Stomach (tissue), 9 donors: ENCODE measurements around the gene DAPK2. TPM values are rescaled to one million over a fixed set of nuclear protein-coding genes. Genes with fewer than 3 reads are reported as not detected.

ENCODE experiments used
- DNase-seq, 2 donors: peaks; one replicate each; pipeline versions ENCODE4 v3.0.0 to v3.0.0-alpha.2; 2013 to 2019
- H3K27ac ChIP-seq, 5 donors: fragments of 200-600 bp in 4 of 5; sonication (generic) in 4 of 5; one replicate each; pipeline ENCODE4 v1.5.1; 2013 to 2019; ENCODE audit warnings: mild to moderate bottlenecking in 1 of 5, moderate library complexity in 1 of 5
- H3K27me3 ChIP-seq, 3 donors: fragments of 200-600 bp; sonication (generic); one replicate each; pipeline ENCODE4 v1.5.1; 2017 to 2019; ENCODE audit warnings: mixed run types in 1 of 3
- H3K36me3 ChIP-seq, 4 donors: fragments of 200-600 bp; sonication (generic); 1 replicate in 3 of 4; 2 replicates in 1 of 4; pipeline ENCODE4 v1.5.1; 2016 to 2019
- H3K4me1 ChIP-seq, 4 donors: fragments of 200-600 bp; sonication (generic); one replicate each; pipeline ENCODE4 v1.5.1; 2016 to 2019
- H3K4me3 ChIP-seq, 4 donors: fragments of 200-600 bp; sonication (generic) in 3 of 4; one replicate each; pipeline ENCODE4 v1.5.1; 2016 to 2019; ENCODE audit warnings: mild to moderate bottlenecking in 1 of 4
- H3K9me3 ChIP-seq, 4 donors: fragments of 200-600 bp; sonication (generic); one replicate each; pipeline ENCODE4 v1.5.1; 2016 to 2019
- CTCF ChIP-seq, 7 experiments: fragments of 450-650 bp in 4 of 7; fragments of 200-600 bp in 3 of 7; sonication (generic) in 3 of 7; IDR thresholded peaks; one replicate each; pipeline ENCODE4 v1.5.1; 2016 to 2019; ENCODE audit warnings: antibody characterized with exemption in 7 of 7, control low read depth in 2 of 7, mild to moderate bottlenecking in 1 of 7
- EP300 ChIP-seq: sonication (generic); formaldehyde crosslinking; IDR thresholded peaks from one replicate; pipeline ENCODE4 v1.6.1; 2017; ENCODE audit warnings: antibody characterized with exemption
- POLR2A ChIP-seq, 4 donors: fragments of 450-650 bp; IDR thresholded peaks; one replicate each; pipeline ENCODE4 v1.6.1; 2016; ENCODE audit warnings: antibody characterized with exemption in 4 of 4, control low read depth in 2 of 4, mild to moderate bottlenecking in 1 of 4, moderate library complexity in 1 of 4
- POLR2AphosphoS5 ChIP-seq, 3 donors: sonication (generic); formaldehyde crosslinking; IDR thresholded peaks; one replicate each; pipeline ENCODE4 v1.6.1; 2016; ENCODE audit warnings: antibody characterized with exemption in 3 of 3
- WGBS, 5 donors: extraction: QIAGEN DNeasy Blood & Tissue Kit in 3 of 5; methylation state at CpG; one replicate each; pipeline versions ENCODE4 v1.1.5 to v1.1.7; 2013 to 2018; 5-methylcytosine and 5-hydroxymethylcytosine counted together
- intact Hi-C: fragments of 100-400 bp; cut with DNase I; formaldehyde crosslinking; loops from one replicate; pipeline ENCODE4 v1.15.1; 2023; ENCODE audit warnings: low total_unique reads
- polyA plus RNA-seq, 3 donors: library from polyadenylated mRNA; stranded (reverse); fragments of 200-250 nt; gene quantifications; one replicate each; pipeline ENCODE4 v1.2.3, GENCODE V29; 2013
- total RNA-seq, 5 donors: library from RNA; depleted of rRNA; stranded (reverse); fragments of >200 nt; gene quantifications; one replicate each; pipeline versions ENCODE4 v1.1.0 to v1.2.3, GENCODE V29; 2014 to 2016
- donor health status: healthy with polysubstance abuse.
- donor health status: Bipolar disorder and iron deficiency.
- donor health status: healthy.

DAPK2 gene
- total and polyA plus RNA-seq, 8 donors = 5.2 to 178 (median 16.6) TPM

GRCh38 chr15:63950911-63951481 is 95.3 kb downstream of the DAPK2 start:
- Histone ChIP-seq H3K4me3 (no peak overlapping the region), H3K4me1 (peaks cover 0 to 3% (median 0%) of the 10 kb centered on the region in 4 donors), H3K36me3 (no peaks in the 10 kb centered on the region), H3K9me3 (no peaks in the 10 kb centered on the region), H3K27ac (peak overlapping the region in 1 of 5 donors; percentile 40), H3K27me3 (no peaks in the 10 kb centered on the region)
- no peak for DNase-seq
- no peak for TF ChIP-seq EP300
- TF ChIP-seq POLR2AphosphoS5 (IDR thresholded peaks at IDR 0.05) = peak in 1 of 3 donors; percentile 6
- intact Hi-C loops = no loop called here
- 78 to 89% (median 86%) methylated on average over 6 of the region's 6 CpGs for WGBS, 5 donors

GRCh38 chr15:63948971-63949370 is 97.3 kb downstream of the DAPK2 start:
- intact Hi-C loops = loop anchor here (5.0 kb wide), 1 partner anchor 98 kb away; the partner anchor contains the start of gene DAPK2
- Histone ChIP-seq H3K27ac (no peak overlapping the region), H3K4me3 (no peak overlapping the region), H3K27me3 (no peaks in the 10 kb centered on the region), H3K9me3 (no peaks in the 10 kb centered on the region), H3K36me3 (no peaks in the 10 kb centered on the region), H3K4me1 (peaks cover 6 to 16% (median 10%) of the 10 kb centered on the region in 4 donors)
- 98 to 100% (median 100%) methylated on average over 2 of the region's 2 CpGs for WGBS, 5 donors
- no peak for TF ChIP-seq POLR2A (IDR thresholded peaks at IDR 0.05)
- TF ChIP-seq CTCF (IDR thresholded peaks at IDR 0.05) = no peak
- no peak for TF ChIP-seq EP300
- no peak for TF ChIP-seq POLR2AphosphoS5 (IDR thresholded peaks at IDR 0.05)
- DNase-seq = no peak

- no peaks in the 10 kb centered on the region for H3K36me3 ChIP-seq
- no peaks in the 10 kb centered on the region for H3K9me3 ChIP-seq
- WGBS, 5 donors = 89 to 98% (median 94%) methylated on average over 5 of the region's 5 CpGs
- H3K4me1 ChIP-seq = peaks cover 6 to 16% (median 10%) of the 10 kb centered on the region in 4 donors
- no peak overlapping the region for H3K27ac ChIP-seq
- TF ChIP-seq CTCF (IDR thresholded peaks at IDR 0.05) (no peak), POLR2A (IDR thresholded peaks at IDR 0.05) (no peak), POLR2AphosphoS5 (IDR thresholded peaks at IDR 0.05) (no peak), EP300 (no peak)
- H3K4me3 ChIP-seq = no peak overlapping the region
- intact Hi-C loops = loop anchor here (5.0 kb wide), 1 partner anchor 99 kb away; the partner anchor contains the start of gene DAPK2
- no peak for DNase-seq
- no peaks in the 10 kb centered on the region for H3K27me3 ChIP-seq
Observed at GRCh38 chr15:63948436-63948835, 97.8 kb downstream of the DAPK2 start.

- WGBS, 5 donors = 78 to 93% (median 87%) methylated on average over 4 of the region's 4 CpGs
- H3K36me3 ChIP-seq = no peaks in the 10 kb centered on the region
- DNase-seq = no peak
- intact Hi-C loops = loop anchor here (5.0 kb wide), 1 partner anchor 100 kb away; the partner anchor contains the start of gene DAPK2
- no peak overlapping the region for H3K27ac ChIP-seq
- H3K4me3 ChIP-seq = no peak overlapping the region
- peaks cover 6 to 16% (median 10%) of the 10 kb centered on the region in 4 donors for H3K4me1 ChIP-seq
- TF ChIP-seq EP300 (no peak), POLR2A (IDR thresholded peaks at IDR 0.05) (no peak), CTCF (IDR thresholded peaks at IDR 0.05) (no peak), POLR2AphosphoS5 (IDR thresholded peaks at IDR 0.05) (no peak)
- H3K9me3 ChIP-seq = no peaks in the 10 kb centered on the region
- H3K27me3 ChIP-seq = no peaks in the 10 kb centered on the region
Observed at GRCh38 chr15:63947228-63947627, 99.1 kb downstream of the DAPK2 start.

- Histone ChIP-seq H3K4me1 (peaks cover 6 to 20% (median 10%) of the 10 kb centered on the region in 4 donors), H3K36me3 (no peaks in the 10 kb centered on the region)
Observed at GRCh38 chr15:63946524-63947065, 99.7 kb downstream of the DAPK2 start.

More at GRCh38 chr15:63946524-63947065, 99.7 kb downstream of the DAPK2 start:
- intact Hi-C loops = loop anchor here (5.0 kb wide), 1 partner anchor 101 kb away; the partner anchor contains the start of gene DAPK2
- no peaks in the 10 kb centered on the region for H3K9me3 ChIP-seq
- no peak for DNase-seq
- no peaks in the 10 kb centered on the region for H3K27me3 ChIP-seq
- H3K27ac ChIP-seq = no peak overlapping the region
- WGBS, 5 donors = 87 to 98% (median 95%) methylated on average over 3 to 4 of the region's 4 CpGs
- H3K4me3 ChIP-seq = no peak overlapping the region
- TF ChIP-seq POLR2A (IDR thresholded peaks at IDR 0.05) (no peak), CTCF (IDR thresholded peaks at IDR 0.05) (no peak), POLR2AphosphoS5 (IDR thresholded peaks at IDR 0.05) (no peak), EP300 (no peak)
